ENCODE results near the gene DGKI.
"Not testable (repeated sequence)": the region's sequence is repeated elsewhere in the genome, so short reads cannot be mapped to it uniquely, and the experiment has no call there.

The DGKI gene

GRCh38 chr7:137462074-137462715 lies 384.6 kb downstream of the DGKI start:
- no peak for DNase-seq

- DNase-seq, result no peak
Observed at GRCh38 chr7:137458399-137458798, 388.4 kb downstream of the DGKI start.

- no peak for DNase-seq
Observed at GRCh38 chr7:137454767-137455166, 392.0 kb downstream of the DGKI start.

GRCh38 chr7:137454246-137454724 lies 392.5 kb downstream of the DGKI start:
- DNase-seq, result no peak

GRCh38 chr7:137453356-137453755 lies 393.4 kb downstream of the DGKI start:
- no peak for DNase-seq

GRCh38 chr7:137449016-137449415 lies 397.8 kb downstream of the DGKI start:
- DNase-seq, result no peak

- DNase-seq, result not testable (repeated sequence)
Observed at GRCh38 chr7:137448572-137448971, 398.2 kb downstream of the DGKI start.

- no peak for DNase-seq
Observed at GRCh38 chr7:137446025-137446424, 400.7 kb downstream of the DGKI start.

GRCh38 chr7:137445268-137445667 lies 401.5 kb downstream of the DGKI start:
- DNase-seq, result no peak

GRCh38 chr7:137443616-137444015 lies 403.2 kb downstream of the DGKI start:
- no peak for DNase-seq

GRCh38 chr7:137441451-137441850 lies 405.3 kb downstream of the DGKI start:
- DNase-seq, result no peak

GRCh38 chr7:137439829-137440825 lies 406.6 kb downstream of the DGKI start:
- no peak for DNase-seq

- DNase-seq, result no peak
Observed at GRCh38 chr7:137434946-137435345, 411.8 kb downstream of the DGKI start.

GRCh38 chr7:137434530-137434929 lies 412.2 kb downstream of the DGKI start:
- no peak for DNase-seq

- DNase-seq, result no peak
Observed at GRCh38 chr7:137423321-137423720, 423.5 kb downstream of the DGKI start.

GRCh38 chr7:137421366-137421765 lies 425.4 kb downstream of the DGKI start:
- no peak for DNase-seq

- no peak for DNase-seq
Observed at GRCh38 chr7:137418841-137419240, 427.9 kb downstream of the DGKI start.

GRCh38 chr7:137417464-137417863 lies 429.3 kb downstream of the DGKI start:
- DNase-seq, result no peak

- DNase-seq, result no peak
Observed at GRCh38 chr7:137413901-137414300, 432.9 kb downstream of the DGKI start.

GRCh38 chr7:137411446-137411845 lies 435.3 kb downstream of the DGKI start:
- no peak for DNase-seq

GRCh38 chr7:137408126-137408525 lies 438.6 kb downstream of the DGKI start:
- DNase-seq, result no peak

GRCh38 chr7:137407078-137407477 lies 439.7 kb downstream of the DGKI start:
- no peak for DNase-seq

GRCh38 chr7:137404660-137405317 lies 442.0 kb downstream of the DGKI start:
- DNase-seq, result no peak

All from central memory CD4-positive, alpha-beta T cell (primary cell).